Osteoblast (primary cell): ENCODE data around the gene ALG1. TPM values are rescaled to one million over a fixed set of nuclear protein-coding genes. Genes with fewer than 3 reads are reported as not detected.

Source experiments
- total RNA-seq: library from RNA; depleted of rRNA; stranded (reverse); fragments of >200 nt; gene quantifications from 2 replicates; pipeline ENCODE4 v1.2.3, GENCODE V29; 2012

Gene ALG1
- total RNA-seq, 1 donor = 43.4 TPM

Other genes starting within 250 kb of the ALG1 start
- 48.0 and 48.1 TPM in 2 replicates for gene GLYR1, start 224.6 kb upstream of the ALG1 start, total RNA-seq
- 34.5 and 38.4 TPM in 2 replicates for gene UBN1, start 224.4 kb upstream of the ALG1 start, total RNA-seq
- 24.2 and 27.1 TPM in 2 replicates for gene PPL, start 134.7 kb upstream of the ALG1 start, total RNA-seq
- under 0.01 and 0.29 TPM in 2 replicates for gene SEC14L5, start 113.5 kb upstream of the ALG1 start, total RNA-seq
- 29.8 and 40.2 TPM in 2 replicates for gene NAGPA, start 37.9 kb upstream of the ALG1 start, total RNA-seq
- gene C16orf89, start 5.9 kb upstream of the ALG1 start, total RNA-seq = 0.59 TPM in 1 of 2 replicates, not detected in the other
- gene EEF2KMT, start 26.0 kb downstream of the ALG1 start, total RNA-seq = 9.0 and 11.2 TPM in 2 replicates